Measurements from ENCODE around the gene CACNA2D3.

CACNA2D3 gene

GRCh38 chr3:55061720-55062034, 939.3 kb downstream of the CACNA2D3 start:
- no peak for DNase-seq (ENCODE audit: insufficient read length, low spot score)
- FAIRE-seq, result no peak
- TF ChIP-seq CTCF (IDR thresholded peaks at IDR 0.05; ENCODE audit: insufficient read depth, missing control alignments), result no peak

- no peak for DNase-seq (ENCODE audit: insufficient read length, low spot score)
- TF ChIP-seq CTCF (IDR thresholded peaks at IDR 0.05; ENCODE audit: insufficient read depth, missing control alignments), result no peak
- no peak for FAIRE-seq
These were observed 941.8 kb downstream of the CACNA2D3 start for GRCh38 chr3:55064164-55064563.

- FAIRE-seq, result no peak
- DNase-seq (ENCODE audit: insufficient read length, low spot score), result no peak
- no peak for TF ChIP-seq CTCF (IDR thresholded peaks at IDR 0.05; ENCODE audit: insufficient read depth, missing control alignments)
These were observed 943.0 kb downstream of the CACNA2D3 start for GRCh38 chr3:55065331-55065730.

- no peak for TF ChIP-seq CTCF (IDR thresholded peaks at IDR 0.05; ENCODE audit: insufficient read depth, missing control alignments)
- DNase-seq (ENCODE audit: insufficient read length, low spot score) (no peak), FAIRE-seq (no peak)
These were observed 944.2 kb downstream of the CACNA2D3 start for GRCh38 chr3:55066551-55067047.

- DNase-seq (ENCODE audit: insufficient read length, low spot score) (no peak), FAIRE-seq (no peak)
- TF ChIP-seq CTCF (IDR thresholded peaks at IDR 0.05; ENCODE audit: insufficient read depth, missing control alignments), result no peak
These were observed 947.6 kb downstream of the CACNA2D3 start for GRCh38 chr3:55069950-55070349.

GRCh38 chr3:55074796-55075195, 952.4 kb downstream of the CACNA2D3 start:
- no peak for TF ChIP-seq CTCF (IDR thresholded peaks at IDR 0.05; ENCODE audit: insufficient read depth, missing control alignments)
- DNase-seq (ENCODE audit: insufficient read length, low spot score) (no peak), FAIRE-seq (no peak)

- DNase-seq (ENCODE audit: insufficient read length, low spot score) (no peak), FAIRE-seq (no peak)
- no peak for TF ChIP-seq CTCF (IDR thresholded peaks at IDR 0.05; ENCODE audit: insufficient read depth, missing control alignments)
These were observed 953.5 kb downstream of the CACNA2D3 start for GRCh38 chr3:55075846-55076245.

Measured in D721Med (cell line).